ENCODE data around the gene DENND10.
"Not testable (repeated sequence)": the region's sequence is repeated elsewhere in the genome, so short reads cannot be mapped to it uniquely, and the experiment has no call there.

Gene DENND10

GRCh38 chr10:119133949-119134348, 30.0 kb downstream of the DENND10 start:
- DNase-seq = no peak

- no peak for DNase-seq
Measured at GRCh38 chr10:119135513-119135881, 31.6 kb downstream of the DENND10 start.

GRCh38 chr10:119136084-119136483, 32.2 kb downstream of the DENND10 start:
- DNase-seq = no peak

GRCh38 chr10:119137878-119138277, 34.0 kb downstream of the DENND10 start:
- not testable (repeated sequence) for DNase-seq

GRCh38 chr10:119138346-119139306, 34.7 kb downstream of the DENND10 start:
- no peak for DNase-seq

- peak; percentile 64 for DNase-seq
Measured at GRCh38 chr10:119139464-119140067, 35.7 kb downstream of the DENND10 start.

GRCh38 chr10:119140603-119141245, 36.8 kb downstream of the DENND10 start:
- DNase-seq = no peak

- DNase-seq = no peak
Measured at GRCh38 chr10:119143657-119144056, 39.7 kb downstream of the DENND10 start.

GRCh38 chr10:119149157-119149556, 45.2 kb downstream of the DENND10 start:
- no peak for DNase-seq

GRCh38 chr10:119149729-119150128, 45.8 kb downstream of the DENND10 start:
- no peak for DNase-seq

- not testable (repeated sequence) for DNase-seq
Measured at GRCh38 chr10:119151601-119152000, 47.7 kb downstream of the DENND10 start.

GRCh38 chr10:119153041-119153440, 49.1 kb downstream of the DENND10 start:
- DNase-seq = no peak

GRCh38 chr10:119153661-119154060, 49.7 kb downstream of the DENND10 start:
- DNase-seq = no peak

GRCh38 chr10:119159332-119159731, 55.4 kb downstream of the DENND10 start:
- DNase-seq = no peak

GRCh38 chr10:119161680-119162451, 58.0 kb downstream of the DENND10 start:
- no peak for DNase-seq

- DNase-seq = no peak
Measured at GRCh38 chr10:119162452-119163092, 58.7 kb downstream of the DENND10 start.

GRCh38 chr10:119165171-119166117, 61.5 kb downstream of the DENND10 start, which contains the start of gene SFXN4:
Gene SFXN4, minus strand, starts transcription at chr10:119165714. Its CDS starts 67 bp downstream, at chr10:119165647.
- DNase-seq = peak; percentile 85

- no peak for DNase-seq
Measured at GRCh38 chr10:119166118-119166500, 62.2 kb downstream of the DENND10 start.

GRCh38 chr10:119166564-119166963, 62.7 kb downstream of the DENND10 start:
- DNase-seq = no peak

- no peak for DNase-seq
Measured at GRCh38 chr10:119167041-119167440, 63.1 kb downstream of the DENND10 start.

- no peak for DNase-seq
Measured at GRCh38 chr10:119174109-119174508, 70.2 kb downstream of the DENND10 start.

All from activated T-cell treated with anti-CD3 and anti-CD28 coated beads, Interleukin-2, amount 50 U/mL, for 1 hour (primary cell).